HG02973 (cell line): ENCODE data around the gene ISCA2.

Experiments used
- ATAC-seq: cut with Tn5 transposase; IDR thresholded peaks from one replicate; pipeline ENCODE4 v1.9.1; 2021; ENCODE audit warnings: moderate library complexity; ENCODE audit not compliant: unreplicated experiment

Gene ISCA2

GRCh38 chr14:74507085-74507484, 13.5 kb downstream of the ISCA2 start:
- no peak for ATAC-seq

DNA sequence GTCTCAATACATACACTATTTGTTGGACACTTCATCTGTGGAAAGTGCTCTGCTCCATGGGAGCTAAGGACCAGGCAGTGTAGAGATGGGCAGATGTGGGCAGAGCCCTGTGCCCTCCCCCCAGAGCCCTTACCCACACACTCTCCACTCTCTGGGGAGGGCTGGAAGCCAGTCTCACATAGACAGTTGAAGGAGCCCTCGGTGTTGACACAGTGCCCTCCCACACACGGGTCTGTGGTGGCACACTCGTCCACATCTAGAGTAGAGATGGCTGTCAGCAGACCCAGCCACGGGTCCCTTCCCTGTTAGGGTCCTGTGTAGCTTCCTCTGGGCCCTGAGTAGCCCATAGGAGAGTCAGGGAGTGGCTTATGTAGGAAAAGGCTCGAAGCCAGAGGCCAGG, 14.3 kb downstream of the ISCA2 start:
- ATAC-seq, result no peak

DNA sequence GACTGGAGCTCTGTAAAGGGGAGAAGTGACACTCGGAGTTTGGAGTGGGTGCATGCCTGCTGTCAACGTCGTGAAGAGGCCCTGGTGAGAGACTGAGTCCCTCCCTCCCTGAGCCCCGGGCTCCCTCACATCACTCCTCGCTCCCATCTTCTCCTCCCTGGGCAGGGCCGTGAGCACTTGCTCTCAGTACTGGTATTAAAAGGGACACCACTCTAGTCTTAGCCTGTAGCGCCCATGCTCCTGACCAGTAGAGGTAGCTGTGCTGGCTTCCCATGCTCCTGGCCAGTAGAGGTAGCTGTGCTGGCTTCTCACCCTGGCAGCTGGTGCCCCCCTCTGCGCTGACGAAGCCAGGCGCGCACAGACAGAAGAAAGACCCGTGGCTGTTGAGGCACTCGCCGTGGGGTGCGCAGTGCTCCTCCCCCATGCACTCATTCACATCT, 14.7 kb downstream of the ISCA2 start:
- no peak for ATAC-seq

DNA sequence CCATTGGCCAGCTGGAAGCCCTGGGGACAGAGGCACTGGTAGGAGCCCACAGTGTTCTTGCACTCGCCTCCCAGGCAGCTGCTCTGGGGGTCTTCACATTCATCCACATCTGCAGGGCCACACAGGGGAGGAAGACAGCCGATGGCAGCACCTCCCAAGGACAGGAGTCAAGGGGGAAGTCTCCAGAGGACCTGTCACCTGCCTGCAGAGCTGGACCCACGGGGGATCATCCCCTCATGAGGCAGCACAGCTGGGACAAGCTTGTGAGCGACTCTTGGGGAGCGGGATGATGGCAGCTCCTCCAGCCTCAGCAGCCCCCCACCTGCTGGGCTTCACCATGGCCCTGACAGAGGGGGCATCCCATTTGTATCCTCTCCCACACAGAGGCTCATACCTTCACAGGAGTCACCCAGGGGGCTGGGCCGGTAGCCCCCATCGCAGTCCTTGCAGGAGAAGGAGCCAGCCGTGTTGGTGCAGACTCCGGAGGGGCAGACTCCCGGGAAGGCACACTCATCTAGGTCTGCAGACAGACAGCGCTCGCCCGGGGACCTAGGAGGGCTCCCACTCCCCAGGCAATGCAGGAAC, 15.4 kb downstream of the ISCA2 start:
- ATAC-seq, result no peak

- ATAC-seq, result no peak
Measured at GRCh38 chr14:74509587-74510222, 16.1 kb downstream of the ISCA2 start.

DNA sequence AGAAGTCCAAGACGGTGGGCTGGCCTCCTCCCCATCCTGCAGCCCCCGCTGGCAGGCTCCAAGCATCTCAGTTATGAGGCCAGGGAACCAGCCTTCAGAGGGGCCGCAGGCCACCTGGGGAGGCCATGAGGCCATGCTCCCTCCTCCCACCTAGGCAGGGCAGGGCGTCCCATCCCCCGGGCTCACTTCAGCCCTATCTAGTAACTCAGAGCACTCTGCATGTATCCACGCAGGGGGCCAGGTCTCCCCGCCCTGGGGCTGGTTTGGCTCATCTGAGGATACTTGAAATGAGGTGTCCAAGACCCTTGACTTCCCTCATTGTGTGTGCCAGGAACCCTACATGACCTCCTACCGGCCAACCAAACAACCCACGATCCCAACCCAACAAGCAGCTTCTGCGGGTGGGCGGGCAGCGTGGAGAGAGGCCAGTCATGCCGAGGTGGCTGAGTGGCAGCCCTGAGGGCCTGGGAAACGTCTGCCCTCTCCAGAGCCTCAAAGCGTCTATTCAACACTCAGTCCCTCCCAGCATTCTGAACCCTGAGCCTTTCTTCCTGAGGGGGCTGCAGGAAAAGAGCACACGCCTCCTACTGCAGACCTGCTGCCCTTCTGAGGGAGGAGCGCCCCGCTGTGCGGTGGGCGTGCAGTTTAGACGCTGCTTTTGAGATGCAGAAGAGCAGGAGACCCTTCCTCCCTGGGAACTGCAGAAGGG, 16.8 kb downstream of the ISCA2 start:
- ATAC-seq, result no peak

DNA sequence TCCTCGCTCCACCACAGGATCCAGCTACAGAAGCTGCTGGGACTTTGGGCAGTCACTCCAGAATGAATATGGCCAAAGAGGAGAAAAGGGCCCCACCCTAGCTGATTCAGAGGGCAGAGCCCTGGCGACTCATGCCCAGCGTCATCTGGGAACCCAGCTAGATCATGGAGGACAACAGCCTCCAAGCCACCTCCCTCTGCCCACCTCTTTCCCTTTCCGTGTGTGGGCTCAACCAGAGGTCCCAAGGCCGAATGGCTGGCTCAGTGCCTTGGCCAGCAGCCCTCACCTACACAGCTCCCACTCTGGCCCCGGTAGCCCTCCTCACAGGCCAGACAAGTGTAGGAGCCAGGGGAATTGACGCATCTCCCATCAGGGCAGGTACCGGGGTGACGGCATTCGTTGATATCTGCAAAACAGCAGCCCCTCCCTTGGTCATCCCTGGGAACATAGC, 17.4 kb downstream of the ISCA2 start:
- no peak for ATAC-seq

DNA sequence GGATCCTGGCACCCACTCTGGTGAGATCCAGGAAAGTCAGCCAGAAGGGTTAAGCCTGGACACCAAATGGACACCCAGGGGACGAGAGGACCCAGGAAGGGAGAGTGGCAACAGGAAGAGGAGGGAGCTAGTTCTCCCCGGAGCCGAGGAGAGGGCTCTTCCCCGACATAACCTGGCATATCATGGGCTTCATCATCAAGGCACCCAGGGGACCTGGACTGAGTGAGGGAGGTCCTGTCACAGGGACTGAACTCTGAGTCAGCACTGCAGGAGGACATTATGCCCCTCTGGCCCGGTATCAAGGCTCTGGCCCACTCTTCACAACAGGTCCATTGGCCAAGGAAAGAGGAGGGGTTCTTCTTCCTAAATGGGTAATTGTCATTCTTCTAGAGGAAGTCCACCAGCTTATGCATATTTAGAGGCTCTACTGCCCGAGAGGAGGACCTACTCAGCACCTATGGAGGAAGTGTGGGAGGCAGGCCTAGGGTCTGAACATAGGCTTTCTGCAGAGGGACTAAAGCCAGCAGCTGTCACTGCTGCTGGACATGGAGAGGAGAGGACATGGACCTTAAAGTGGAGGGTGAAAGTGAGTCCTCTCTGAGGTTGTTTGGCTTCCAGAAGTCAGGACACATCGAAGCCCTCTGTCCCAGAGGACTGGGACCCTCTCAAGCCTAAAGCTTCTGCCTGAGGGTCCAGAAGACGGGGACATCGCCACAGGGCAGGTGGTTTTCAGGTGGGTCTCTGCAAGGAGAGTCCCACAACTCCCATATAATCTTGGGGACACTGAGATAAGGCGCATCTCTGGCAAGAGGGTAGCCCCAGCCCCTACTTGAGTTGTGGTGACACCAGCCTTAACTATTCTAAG, 18.6 kb downstream of the ISCA2 start:
- no peak for ATAC-seq

DNA sequence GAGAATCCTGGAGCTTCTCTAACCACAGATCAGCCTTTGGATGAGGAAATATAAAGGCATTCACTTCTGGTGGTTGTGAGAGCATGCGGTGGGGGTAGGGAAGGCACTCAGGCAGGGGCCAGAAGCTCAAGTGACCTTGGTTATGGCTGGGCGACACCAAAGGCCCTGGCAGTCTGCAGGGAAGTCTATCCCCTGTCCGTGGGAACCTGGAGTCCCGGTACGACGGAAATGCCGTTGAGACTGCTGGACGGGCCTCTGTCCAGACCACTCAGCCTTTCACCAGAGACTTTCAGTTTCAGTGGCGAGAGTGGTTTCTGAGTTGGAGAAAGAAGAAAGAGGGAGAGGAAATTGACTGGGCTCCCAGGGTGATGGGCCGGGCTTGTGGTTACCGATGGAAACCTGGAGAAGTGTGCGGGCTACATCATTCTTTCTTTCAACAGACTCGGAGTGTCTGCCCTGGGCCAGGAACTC, 20.9 kb downstream of the ISCA2 start:
- no peak for ATAC-seq

DNA sequence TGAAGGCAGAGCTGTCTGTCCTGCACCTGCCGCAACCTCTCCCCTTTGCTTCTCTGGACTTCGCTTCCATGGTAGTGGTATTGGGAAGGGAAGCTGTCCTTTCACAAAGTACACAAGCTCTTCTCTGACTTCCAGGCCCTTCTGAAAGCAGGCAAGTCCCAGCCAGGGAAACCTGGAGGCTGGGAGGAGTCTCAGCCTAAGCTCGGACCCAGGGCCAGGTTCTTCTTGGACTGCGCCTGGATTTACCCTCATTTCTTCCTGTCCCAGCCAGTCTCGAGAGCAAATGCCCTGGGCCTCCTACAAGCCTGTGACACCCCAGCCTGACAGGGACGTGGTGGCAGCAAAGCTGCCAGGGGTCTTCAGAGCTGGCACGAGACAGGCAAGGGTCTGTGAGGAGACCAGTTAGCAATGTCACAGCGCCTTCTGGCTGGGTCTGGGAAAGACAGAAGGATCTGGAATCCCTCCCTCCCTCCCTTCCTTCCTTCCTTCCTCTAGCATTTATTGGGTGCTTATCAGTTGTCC, 22.4 kb downstream of the ISCA2 start:
- ATAC-seq, result no peak

DNA sequence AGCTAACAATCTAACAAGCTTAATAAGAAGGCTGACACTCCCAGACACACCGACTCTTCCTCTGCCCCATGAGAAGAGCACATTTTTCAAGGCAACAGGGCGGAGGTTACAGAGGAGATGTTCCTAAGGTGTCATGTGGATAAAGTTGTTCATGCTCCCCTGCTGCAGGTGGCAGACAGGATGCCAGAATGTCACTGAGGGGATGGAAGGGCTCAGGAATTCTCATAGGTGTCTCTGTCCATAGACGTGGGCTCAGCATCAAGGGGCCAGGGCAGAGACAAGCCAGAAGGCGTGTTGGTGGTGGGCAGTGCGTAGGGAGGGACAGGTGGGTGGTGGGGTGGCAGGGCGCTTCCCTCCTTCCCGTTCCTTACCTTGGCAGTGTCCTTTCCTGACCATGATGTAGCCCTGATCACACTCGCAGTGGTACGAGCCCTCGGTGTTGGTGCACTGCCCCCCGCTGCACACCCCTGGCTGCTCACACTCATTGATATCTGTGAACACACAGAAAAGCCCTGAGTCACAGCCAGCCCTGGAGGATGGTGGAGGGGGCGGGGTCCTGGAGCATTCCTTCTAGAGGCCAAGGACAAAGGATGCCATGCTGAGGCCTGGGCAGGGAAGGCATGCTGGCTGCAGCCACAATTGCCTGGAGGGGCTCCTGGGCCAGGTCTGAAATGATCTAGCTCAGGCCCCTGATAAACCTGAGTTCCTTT, 23.0 kb downstream of the ISCA2 start:
- no peak for ATAC-seq

DNA sequence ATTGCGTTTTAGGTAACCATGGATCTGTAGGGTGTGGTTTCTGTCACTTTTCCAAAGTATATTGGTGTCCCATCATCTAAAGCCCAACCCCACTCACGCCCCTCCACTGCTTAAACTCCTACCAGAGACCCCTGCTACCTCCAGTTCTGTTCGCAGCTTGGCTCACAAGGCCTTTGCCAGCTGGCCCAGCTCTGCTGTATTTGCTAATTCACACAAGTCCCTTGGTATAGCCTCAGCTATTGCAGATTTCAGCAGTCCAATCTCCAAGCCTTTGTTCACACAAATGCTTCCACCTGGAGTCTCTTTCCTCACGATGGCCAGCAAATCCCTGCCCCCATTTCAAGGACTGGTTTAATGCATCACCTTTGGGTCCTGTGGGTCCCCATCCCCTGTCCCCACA, 24.2 kb downstream of the ISCA2 start:
- ATAC-seq, result no peak

DNA sequence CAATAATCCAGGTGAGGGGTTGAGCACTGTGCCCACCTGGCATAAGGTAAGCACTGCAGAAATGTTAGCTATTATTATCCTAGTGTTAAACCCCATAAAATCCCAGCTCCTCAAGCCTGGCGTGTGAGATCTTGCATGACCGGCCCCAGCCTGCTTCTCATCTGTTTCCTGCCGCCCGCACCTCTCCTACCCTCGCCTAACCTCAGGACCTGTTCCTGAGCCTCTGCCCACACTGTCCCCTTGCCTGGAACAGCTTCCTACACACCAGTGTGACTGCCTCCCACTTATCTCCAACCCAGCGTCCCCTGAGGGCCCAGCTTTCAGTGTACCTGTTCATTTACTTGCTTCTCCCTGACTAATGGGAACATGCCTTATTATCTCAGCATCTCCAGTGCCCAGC, 24.7 kb downstream of the ISCA2 start:
- ATAC-seq, result no peak

- no peak for ATAC-seq
Measured at GRCh38 chr14:74519316-74520074, 25.9 kb downstream of the ISCA2 start.

DNA sequence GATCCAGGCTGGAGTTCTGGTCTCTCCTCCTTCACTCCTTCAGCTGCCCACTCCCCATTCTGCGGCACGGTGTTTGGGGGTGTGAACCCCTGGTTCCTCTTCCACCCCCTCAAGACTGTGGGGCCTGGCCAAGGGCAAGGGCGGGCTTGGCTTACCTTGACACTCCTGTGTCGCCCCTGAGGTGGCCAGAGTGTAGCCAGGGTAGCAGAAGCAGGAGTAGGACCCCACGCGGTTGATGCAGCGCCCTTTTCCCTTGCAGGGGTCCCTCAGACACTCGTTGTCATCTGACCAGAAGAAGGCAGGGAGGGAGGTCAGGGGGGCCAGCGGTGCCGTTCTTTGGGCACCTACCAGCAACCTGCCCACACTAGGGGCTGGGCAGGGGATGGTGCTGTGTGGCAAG, 28.2 kb downstream of the ISCA2 start:
- ATAC-seq, result no peak

DNA sequence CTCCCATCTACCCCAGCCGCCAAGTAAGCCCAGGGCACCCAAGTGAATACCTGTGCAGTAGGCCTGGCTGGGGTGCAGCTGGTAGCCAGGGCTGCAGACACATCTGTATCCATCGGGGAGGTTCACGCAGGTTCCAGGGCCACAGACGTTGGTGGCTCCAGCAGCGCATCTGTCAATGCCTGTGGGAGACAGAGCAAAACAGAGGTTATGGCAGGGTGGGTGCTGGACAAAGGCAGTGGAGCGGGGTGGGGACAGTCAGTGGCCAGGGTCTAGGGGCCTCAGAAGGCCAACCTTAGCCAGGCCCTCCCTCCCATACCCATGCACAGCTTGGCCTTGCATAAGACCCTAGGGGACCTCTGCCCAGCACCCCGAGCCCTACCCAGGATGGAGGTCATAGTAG, 29.2 kb downstream of the ISCA2 start:
- ATAC-seq, result no peak

DNA sequence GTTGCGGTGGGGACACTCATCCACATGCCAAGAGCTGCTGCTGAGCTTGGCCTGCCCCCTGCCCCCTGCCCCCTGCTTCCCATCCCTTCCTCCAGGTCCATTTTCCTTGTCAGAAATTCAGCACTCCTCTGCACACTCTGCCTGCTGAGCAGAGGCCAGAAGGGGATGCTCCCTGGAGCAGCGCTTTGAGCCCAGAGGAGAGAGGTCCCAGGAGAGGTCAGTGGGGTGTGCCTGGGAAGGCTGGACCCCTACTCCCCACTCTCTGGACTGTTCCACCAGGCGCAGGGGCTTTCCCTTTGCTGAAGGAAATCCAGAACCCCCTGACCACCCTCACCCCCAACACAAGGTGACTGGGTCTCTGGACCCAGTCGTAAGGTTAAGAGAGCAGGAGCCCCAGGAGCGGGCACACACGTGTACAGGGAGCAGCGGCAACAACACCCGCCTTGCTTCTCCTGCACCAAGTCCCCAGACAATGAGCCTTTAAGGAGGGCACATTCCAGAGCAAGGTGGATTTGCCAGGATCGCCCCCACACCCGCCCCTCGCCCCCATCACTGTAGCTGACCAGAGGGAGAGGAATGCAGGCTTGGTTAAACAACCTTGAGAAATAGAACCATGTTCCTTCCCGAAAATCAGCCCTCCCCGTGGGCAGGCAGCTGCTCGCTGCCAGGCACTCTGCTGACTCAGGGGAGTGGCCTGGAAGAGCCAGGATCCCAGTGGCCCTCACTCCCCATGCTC, 30.7 kb downstream of the ISCA2 start:
- ATAC-seq, result no peak

- no peak for ATAC-seq
Measured at GRCh38 chr14:74524812-74525135, 31.2 kb downstream of the ISCA2 start.

- no peak for ATAC-seq
Measured at GRCh38 chr14:74525361-74525851, 31.8 kb downstream of the ISCA2 start.
